CD4-positive, alpha-beta T cell treated with Interleukin-6 at 100 ng/mL for 8 hours (primary cell): ENCODE results near the gene GNAI2.
A peak's percentile ranks its signal among the peaks of the same experiment; 100 is the strongest.
"Not testable (repeated sequence)": the region's sequence is repeated elsewhere in the genome, so short reads cannot be mapped to it uniquely, and the experiment has no call there.

Source experiments
- DNase-seq: peaks from one replicate; pipeline ENCODE4 v3.0.0-alpha.2; 2020; ENCODE audit warnings: mixed read lengths, low spot score

Gene GNAI2

DNA sequence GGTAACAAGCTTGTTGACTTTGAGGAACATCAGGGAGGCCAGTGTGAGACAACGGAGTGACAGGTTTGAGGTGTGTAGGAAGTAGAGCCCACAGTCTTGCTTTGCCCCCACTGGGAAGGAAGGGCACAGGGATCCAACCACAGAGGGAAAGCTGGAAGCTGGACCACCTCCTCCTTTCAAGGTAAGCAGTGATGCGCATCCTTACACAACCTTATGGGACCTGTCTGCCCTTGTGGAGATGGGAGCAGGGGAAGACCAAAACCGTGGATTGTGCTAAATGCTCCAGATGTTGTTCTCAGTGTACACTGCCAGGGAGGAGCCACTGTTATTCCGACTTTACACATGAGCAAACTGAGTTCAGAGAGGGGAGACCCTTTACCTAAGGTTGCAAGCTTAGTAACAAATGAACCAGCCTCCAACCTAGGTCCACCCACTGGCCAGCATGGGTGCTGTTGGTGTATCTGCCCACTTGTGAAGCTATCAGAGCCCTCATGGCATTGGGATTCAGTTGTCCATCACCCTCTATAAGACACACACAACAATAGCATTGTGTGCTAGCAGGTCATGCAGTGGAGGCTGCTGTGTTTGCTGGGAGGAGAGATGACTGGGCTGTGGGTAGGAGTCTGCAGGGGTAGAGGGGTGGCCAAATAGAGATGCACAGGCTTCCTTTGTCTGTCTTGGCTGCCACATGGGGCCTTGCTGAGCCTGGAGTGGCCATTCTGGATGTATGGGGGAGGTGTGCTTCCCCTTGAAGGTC, 42.3 kb downstream of the GNAI2 start:
- DNase-seq = no peak

DNA sequence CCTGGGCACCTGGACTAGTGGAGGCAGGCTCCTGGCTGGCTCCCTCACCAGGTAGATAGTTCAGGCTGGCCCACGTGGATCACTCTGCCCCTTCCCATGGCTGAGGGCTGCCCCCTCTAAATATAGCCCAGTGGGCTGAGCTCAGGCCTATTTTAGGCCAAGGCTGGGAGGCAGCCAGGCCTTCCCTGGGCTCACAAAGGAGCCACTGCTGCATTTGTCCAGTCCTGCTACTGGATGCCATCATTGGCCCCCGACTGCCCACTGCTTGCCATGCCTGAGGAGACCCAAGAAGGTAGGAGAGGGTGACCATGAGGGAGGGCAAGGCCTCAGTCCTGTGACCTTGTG, 42.8 kb downstream of the GNAI2 start, which contains the start of gene LSMEM2:
LSMEM2 (plus strand) TSS at position 208 of the 345 bp plus-strand sequence; CDS start at position 235, 27 bp downstream.
- no peak for DNase-seq

DNA sequence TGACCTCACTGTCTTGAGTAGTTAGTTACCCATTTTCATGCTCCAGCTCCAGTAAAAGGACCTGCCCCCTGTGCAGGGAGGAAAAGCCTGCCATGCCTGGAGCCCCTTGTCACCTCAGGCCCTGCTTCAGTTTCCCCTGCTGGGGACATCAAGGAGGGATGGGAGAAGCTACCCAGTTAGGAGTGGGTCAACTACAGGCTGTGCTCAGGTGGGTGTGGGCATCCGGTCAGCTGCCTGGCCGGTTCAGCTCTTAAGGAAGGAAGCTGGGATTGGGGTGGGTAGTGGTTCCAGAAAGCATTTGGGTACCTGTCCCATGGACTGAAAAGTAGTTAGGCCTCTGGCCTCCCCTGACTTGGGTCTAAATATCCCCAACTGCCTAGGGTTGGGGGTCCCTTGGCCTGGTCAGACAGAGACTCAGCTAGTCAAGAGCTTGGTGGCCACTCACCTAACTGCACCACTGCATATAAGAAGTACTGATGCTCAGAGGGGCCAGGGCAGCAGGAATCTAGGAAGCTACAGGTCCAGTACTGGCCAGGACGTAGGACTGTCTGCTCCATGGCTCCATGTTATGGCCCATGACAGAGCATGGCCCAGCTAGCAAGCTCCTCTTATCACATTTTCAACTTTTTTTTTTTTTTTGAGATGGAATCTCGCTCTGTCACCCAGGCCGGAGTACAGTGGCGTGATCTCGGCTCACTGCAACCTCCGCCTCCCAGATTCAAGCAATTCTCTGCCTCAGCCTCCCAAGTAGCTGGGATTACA, 43.4 kb downstream of the GNAI2 start:
- DNase-seq = no peak

DNA sequence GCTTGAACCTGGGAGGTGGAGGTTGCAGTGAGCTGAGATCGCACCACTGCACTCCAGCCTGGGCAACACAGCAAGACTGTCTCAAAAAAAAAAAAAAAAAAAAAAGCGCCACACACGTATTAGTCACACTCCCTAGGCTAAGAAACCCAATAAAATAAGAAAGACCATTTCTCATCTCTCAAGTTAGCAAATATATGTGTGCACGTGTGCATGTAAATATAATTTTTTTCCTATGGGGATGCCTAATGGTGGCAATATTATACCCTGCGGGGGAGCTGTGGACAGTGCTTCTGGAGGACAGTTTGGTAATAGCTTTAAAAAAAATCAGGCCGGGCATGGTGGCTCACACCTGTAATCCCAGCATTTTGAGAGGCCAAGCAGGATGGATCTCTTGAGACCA, 48.1 kb downstream of the GNAI2 start:
- DNase-seq = not testable (repeated sequence)

DNA sequence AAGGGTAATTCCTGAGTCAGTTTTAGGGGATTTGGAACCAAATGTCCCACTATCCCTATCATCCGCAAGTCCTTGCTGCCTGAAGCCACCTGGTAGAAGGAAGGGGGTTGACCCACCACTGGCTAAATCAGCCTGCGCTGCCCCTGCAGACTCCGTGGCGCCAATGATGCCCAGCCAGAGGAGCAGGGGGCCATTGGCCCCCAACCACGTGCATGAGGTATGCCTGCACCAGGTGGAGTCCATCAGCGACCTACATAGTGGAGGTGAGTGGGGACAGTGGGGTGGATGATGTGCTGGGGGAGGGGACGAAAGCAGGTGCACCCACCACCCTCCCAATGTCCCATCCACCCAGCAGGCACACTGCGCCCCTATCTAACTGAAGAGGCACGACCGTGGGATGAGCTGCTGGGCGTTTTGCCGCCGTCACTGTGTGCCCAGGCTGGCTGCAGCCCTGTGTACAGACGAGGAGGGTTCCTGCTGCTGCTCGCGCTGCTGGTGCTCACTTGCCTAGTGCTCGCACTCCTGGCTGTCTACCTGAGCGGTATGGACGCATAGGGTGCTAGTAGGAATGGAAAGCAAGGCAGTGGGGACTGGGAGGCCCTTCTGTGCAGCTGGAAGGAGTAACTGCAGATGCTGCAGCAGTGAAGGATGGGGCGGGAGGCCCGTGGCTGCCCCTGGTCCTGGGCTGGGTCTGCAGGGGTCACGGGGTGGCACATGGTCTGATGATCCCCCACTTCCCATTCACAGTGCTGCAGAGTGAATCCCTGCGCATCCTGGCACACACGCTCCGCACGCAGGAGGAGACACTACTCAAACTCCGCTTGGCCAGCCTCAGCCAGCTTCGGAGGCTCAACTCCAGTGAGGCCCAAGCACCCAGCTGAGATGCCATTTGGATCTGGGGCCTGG, 50.6 kb downstream of the GNAI2 start:
- DNase-seq = no peak

DNA sequence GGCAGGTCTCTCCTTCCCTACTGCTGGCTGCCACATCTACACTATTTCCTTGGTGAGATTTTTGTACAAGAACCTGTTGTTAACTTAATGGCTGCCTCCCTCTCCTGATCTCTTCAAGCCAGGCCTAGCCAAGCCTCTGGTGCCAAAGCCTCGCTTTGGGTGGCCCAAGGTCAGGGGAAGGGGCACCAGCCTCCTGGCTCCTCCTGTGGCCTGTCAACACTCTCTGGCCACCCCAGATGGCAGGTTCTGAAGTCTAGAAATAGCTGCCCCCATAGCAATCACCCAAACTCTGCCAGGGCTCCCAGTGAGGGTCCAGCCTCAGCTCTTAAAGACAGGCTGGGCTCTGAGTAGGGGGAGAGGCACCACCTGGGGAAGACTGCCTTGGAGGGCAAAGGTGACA, 51.3 kb downstream of the GNAI2 start:
- DNase-seq = no peak

DNA sequence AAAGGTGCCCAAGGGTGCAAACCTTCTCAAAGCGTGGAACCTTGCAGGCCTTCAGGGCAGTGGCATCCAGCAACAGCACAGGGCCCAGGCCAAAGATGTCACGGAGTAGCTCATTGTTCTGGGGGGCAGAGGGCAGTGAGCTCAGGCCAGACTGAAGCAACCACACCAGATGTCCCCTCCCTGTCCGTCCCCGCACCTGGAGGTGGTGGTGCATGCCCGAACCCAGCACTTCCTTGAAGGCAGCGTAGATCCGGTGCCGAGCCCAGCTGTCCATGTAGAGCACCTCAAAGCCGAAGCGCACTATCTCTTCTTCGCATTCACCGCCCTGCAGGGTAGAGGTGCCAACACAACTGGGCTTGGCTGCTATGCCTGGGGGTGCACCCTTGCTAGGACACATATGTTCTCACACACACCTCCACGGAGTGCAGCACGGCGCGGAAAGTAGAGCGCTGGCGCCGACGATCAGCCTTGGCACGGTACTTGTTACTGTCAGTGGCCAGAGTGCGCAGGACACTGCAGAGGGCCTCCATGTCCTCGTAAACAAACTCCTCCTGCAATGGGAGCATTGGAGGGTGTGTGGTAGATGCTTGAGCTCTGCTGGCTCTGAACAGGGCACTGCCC, 52.5 kb downstream of the GNAI2 start:
- DNase-seq = no peak

DNA sequence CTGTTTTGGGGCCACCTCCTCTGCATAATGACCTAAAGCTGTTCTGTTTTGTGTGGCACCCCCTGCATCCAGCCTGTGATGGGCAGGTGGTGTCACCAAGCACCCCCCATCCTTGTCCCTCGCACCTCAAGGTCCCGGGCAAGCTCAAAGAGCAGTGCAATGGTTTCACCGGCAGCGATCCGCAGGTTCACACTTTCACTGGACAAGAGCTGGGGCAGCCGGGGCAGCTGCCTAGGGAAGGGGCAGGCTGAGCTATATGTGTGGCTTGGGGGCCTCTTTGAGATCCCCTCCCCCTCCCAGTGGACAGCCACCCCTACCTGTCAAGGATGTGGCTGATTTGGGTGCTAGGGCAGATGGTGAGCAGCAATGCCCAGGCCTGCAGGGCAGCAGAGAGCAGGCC, 53.1 kb downstream of the GNAI2 start:
- no peak for DNase-seq

DNA sequence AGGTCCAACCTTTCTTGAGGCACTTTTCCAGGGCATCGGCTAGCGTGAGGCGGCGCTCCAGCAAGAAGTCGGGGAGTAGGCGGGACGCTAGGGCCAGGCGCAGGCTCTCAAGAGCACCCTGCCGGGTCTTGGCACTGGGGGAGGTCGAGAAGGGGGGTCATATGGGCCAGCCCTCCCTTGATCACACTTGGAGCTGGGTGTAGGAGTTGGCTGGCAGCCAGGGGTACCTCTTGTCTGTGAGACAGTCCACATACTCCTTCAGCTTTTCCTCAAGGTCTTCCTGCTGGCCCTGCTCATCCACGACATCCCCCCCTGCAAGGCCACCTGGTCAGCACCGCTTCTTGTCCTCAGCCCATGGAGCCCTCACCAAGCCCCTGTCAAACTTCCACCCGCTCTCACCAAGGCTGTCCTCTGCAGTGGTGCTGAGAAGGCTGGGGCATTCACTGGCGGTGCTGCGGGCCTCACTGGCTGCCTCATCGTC, 54.2 kb downstream of the GNAI2 start:
- DNase-seq = no peak

DNA sequence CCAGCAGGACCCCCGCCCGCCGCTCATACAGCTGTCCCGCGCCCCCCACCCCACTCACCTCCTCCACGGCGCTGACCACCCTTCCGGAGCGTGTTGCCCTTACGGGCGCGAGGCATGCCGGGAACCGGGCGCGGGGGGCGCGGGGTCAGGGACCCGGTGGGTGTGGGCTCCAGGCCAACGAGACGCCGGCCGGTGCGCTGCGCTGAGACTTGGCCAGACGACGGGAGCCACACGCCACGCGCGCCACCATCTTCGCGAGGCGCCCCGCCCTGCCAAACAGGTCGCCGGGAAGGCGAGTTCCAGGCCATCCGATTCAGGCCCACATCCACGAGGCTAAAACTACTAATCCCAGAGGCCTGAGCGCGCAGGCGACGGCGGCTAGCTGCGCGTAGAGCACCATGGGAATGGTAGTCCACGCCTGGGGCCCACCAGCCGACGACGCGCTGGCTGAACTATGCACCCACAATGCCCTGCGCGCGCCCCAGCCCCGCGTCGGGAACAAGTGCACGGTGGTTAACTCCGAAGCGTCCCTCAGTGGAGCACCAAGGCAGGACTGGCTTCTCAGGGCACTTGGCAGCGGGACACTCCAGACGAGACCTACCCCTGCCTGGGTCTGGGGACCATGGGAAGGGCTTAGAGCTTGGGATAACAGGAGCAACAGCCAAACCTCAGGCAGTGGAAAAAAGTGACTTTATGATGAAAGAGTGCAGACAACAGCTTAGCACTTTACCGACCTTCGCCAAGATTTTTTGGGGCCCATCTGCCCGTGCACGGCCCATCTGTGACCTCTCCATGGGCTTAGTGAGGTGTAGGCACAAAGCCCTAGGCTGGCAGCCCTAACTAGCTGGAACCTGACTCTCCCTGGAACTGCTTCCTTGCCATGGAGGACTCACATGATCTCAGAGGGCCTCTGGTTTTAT, 56.4 kb downstream of the GNAI2 start, which contains the start of gene IFRD2:
IFRD2 (minus strand) TSS at position 271 of the 920 bp plus-strand sequence; CDS start at position 116, 155 bp downstream.
- peak; percentile 96 for DNase-seq

DNA sequence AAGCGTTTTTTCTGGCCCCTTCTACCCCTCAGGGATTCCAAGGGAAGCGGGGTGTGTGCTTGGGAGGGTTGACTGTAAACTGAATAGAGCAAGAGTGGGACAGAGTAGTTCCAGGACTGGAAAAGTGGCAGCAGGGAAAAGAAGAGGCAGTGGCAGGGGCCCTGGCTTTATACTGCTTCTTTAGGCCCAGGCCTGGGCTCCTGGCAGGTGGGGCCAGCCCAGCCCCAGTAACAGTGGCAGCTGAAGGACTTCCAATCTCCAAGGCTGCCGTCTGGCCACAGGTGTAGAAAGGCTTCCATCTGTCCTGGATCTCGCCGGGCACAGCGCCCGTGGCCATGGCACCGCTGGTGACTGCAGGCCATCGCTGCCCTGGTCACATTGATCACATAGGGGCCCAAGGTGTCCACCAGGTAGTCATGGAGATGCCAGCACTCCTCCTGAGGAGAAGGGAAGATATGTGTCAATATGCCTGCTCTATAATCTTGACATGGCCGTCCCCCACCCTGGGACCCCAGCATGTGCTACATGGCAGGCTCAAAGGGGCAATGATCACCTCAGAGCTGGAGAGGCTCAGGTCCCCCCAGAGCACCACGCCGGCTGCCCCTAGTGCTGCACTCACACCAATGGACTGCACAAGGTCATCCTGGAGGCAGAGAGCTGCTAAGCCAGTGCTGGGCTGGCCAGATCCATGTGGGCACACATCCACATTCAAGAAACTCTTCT, 57.2 kb downstream of the GNAI2 start:
- no peak for DNase-seq

DNA sequence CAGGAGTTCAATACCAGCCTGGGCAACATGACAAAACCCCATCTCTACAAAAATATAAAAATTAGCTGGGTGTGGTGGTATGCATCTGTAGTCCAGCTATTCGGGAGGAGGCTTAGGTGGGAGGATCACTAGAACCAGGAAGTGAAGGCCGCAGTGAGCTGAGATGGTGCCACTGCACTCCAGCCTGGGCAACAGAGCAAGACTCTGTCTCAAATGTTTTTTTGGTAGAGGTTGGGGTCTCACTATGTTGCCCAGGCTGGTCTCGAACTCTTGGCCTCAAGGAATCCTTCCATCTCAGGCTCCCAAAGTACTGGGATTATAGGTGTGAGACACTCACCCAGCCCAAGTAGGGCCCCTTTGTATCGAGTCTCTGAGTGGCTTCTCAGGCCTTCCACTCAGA, 58.1 kb downstream of the GNAI2 start:
- DNase-seq = no peak

DNA sequence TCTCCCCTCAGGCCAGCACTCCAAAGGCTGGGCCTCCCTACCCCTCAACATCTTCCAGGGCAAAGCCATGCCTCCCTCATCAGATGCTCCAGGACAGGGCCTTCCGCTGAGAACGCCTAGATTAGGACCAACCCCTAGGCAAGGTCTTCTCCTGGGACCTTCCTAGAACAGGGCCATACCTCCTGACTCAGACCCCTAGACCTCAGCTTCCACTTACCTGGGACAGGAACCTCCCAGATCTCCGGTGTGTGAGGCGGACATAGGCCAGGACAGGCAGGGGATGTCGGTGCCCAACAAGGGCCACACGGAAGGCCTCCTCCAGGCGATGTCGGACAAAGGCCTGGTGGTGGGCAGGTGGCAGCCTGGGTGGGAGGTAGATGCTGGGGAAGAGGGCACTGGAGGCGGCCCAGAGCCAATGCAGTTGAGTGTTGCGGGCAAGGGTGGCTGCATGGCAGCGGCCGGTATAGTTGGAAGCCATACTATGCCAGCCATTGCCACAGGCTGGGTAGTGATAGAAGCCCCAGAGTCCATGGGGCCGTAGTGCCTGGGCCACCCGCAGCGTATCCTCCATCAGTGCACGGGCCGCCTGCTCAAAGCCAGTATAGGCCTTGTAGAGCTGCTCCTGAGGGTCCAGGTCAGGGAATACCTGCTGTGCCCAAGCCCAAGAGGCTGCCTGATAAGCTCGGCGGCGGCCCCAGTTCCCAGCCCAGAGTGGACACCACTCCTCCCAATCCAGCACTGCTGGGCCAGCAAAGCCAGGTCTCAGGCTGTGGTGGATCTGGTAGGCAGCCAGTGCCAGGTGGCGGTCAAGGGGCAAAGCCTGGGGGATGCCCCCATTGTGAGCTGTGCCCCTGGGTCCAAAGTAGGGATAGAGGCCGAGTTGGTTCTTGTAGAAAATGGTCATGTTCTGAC, 58.7 kb downstream of the GNAI2 start:
- no peak for DNase-seq

DNA sequence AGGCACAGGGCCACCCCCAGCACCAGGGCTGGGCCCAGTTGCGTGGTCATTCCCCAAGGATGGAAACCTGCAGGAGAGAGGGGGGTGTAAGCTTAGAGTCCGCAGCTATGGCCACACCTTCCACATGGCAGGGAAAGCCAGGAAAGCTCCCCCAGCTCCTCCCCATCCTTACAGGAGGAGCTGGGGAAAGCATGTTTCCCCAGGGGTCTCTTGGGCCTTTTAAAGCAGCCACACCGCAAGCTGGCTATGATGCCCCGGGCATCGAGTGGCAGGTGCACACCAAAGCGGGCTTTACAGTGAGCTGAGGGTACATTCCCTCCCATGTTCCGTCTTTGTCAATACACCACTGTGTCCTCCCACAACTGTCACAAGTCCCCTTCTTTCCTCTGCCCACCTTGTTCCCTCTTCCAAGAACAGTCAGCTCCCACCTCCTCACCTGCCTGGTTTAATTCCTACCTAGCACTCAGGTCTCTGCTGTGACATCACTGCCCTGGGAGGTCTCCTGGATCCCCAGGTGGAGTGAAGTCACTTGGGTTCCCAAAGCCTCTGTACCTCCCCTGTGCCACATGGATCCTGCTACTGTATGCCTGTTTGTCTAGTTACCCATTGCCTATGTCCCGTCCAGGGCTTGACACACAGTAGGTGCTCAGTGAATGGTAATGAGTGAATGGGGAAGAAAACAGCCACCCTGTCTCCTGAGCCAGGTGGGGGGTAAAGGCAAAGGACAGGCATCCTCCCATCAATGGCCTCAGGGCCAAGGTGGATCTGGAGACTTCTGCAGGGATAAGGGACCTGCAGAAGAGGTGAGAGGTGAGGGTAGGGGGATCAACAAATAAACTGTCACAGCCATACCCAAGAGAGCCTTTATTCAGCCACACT, 59.8 kb downstream of the GNAI2 start:
- no peak for DNase-seq

DNA sequence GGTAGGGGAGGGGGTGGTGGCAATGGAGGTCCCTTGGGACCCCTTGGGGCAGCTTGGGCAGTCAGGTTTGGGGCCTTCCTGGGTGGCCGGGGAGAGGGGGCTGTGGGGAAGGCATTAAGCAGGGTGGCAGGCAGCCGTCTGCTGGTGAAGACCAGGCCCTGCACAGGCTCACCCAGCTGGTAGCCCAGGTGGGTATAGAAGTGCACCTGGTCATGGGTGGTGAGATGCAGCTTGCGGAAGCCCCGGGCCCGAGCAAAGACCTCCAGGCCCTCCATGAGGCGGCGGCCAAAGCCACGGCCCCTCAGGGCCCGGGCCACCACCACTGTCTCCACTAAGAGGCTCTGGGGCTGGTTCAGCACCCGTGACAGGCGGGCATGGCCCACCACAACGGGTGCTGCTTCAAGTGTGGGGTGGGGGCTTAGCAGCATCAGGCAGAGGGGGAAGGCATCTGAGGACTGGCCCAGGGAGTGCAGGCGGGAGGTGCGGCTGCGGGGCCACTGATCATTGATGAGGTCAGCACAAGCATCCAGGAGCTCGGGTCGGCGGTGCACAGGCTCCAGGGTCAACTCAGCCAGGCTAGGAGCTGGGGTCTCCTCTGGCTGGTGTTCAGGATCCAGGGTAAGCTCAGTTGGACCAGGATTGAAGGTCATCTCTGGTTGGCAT, 60.8 kb downstream of the GNAI2 start:
- DNase-seq = no peak

DNA sequence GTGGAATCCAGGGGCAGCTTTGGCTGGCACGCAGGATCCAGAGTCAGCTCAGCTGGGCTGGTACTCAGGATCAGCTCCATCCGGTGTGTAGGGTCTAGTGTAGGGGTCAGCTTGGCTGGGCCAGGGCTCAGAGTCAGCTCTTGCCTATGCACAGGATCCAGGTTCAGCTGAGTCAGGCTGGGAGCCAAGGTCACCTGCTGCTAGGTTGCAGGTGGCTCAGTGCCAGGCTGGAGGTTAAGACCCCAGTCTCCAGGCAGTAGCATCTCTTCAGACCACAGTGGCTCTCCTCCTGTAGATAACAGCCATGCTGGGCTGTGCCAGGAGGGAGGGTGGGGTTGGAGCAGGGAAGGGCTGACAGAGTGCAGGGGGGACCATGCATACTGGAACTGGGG, 61.4 kb downstream of the GNAI2 start:
- DNase-seq = no peak
